A673 (cell line): ENCODE results near the gene KRT79. TPM values are rescaled to one million over a fixed set of nuclear protein-coding genes. Genes with fewer than 3 reads are reported as not detected.

Experiments
- BruUV-seq: library from RNA; stranded (reverse); fragments of 400-500 nt; replicated peaks from 2 replicates; lab custom pipeline; 2021; lab: Mats Ljungman, UMichigan
- CTCF ChIA-PET: fragments of 300-600 bp; sonication (Branson Sonifier 250); formaldehyde crosslinking; loops from one replicate; lab custom pipeline; 2022; ENCODE audit warnings: antibody characterized with exemption; lab: Charles Lee
- POLR2A ChIA-PET: fragments of 300-600 bp; sonication (Branson Sonifier 250); formaldehyde crosslinking; loops from one replicate; lab custom pipeline; 2022; ENCODE audit warnings: antibody characterized with exemption; ENCODE audit not compliant: low non-redundant PET; lab: Charles Lee
- DNase-seq: peaks from one replicate; pipeline ENCODE4 v3.0.0-alpha.2; 2015; ENCODE audit warnings: low spot score
- H3K27ac ChIP-seq: fragments of 200-600 bp; sonication (generic); 2 replicates; pipeline ENCODE4 v1.5.1; 2016; ENCODE audit warnings: mixed run types, low read depth, mild to moderate bottlenecking, mixed read lengths, antibody characterized with exemption, low read length; ENCODE audit not compliant: poor library complexity, severe bottlenecking
- H3K27me3 ChIP-seq: fragments of 200-600 bp; sonication (generic); replicated peaks from 2 replicates; pipeline ENCODE4 v1.6.1; 2017; ENCODE audit warnings: mixed run types, low read depth, mild to moderate bottlenecking, mixed read lengths, antibody characterized with exemption, low read length; ENCODE audit not compliant: insufficient read depth, poor library complexity
- H3K36me3 ChIP-seq: fragments of 200-600 bp; sonication (generic); 2 replicates; pipeline ENCODE4 v1.6.1; 2016; ENCODE audit warnings: mixed run types, mild to moderate bottlenecking, mixed read lengths, antibody characterized with exemption, low read length; ENCODE audit not compliant: insufficient read depth, poor library complexity, severe bottlenecking
- H3K4me1 ChIP-seq: fragments of 200-600 bp; sonication (generic); 2 replicates; pipeline ENCODE4 v1.6.1; 2017; ENCODE audit warnings: mixed run types, mild to moderate bottlenecking, mixed read lengths, antibody characterized with exemption, low read length; ENCODE audit not compliant: insufficient read depth, poor library complexity, severe bottlenecking
- H3K4me3 ChIP-seq: fragments of 200-600 bp; sonication (generic); 2 replicates; pipeline ENCODE4 v1.5.1; 2016; ENCODE audit warnings: low read depth, mixed run types, mild to moderate bottlenecking, mixed read lengths, low read length; ENCODE audit not compliant: poor library complexity, severe bottlenecking
- H3K9me3 ChIP-seq: fragments of 200-600 bp; sonication (generic); 2 replicates; pipeline ENCODE4 v1.6.1; 2016; ENCODE audit warnings: mixed run types, low read depth, mild to moderate bottlenecking, mixed read lengths, antibody characterized with exemption, low read length; ENCODE audit not compliant: poor library complexity, severe bottlenecking
- EZH2 ChIP-seq: fragments of 200-600 bp; sonication (generic); IDR thresholded peaks from 2 replicates; pipeline ENCODE4 v1.6.1; 2017; ENCODE audit warnings: borderline replicate concordance, low read depth, mild to moderate bottlenecking, mixed read lengths, antibody characterized with exemption, low read length; ENCODE audit not compliant: poor library complexity, severe bottlenecking
- intact Hi-C: fragments of 100-400 bp; cut with micrococcal nuclease; formaldehyde crosslinking; loops from one replicate; pipeline ENCODE4 v1.10.0; 2022; ENCODE audit not compliant: unreplicated experiment
- total RNA-seq: library from RNA; stranded (reverse); gene quantifications from 2 replicates; pipeline ENCODE4 v1.2.3, GENCODE V29; 2021
- TF ChIP-seq, protein P1 (sequence below): fragments of 300-800, 200-600 bp; sonication (generic); conservative IDR thresholded peaks from 2 replicates; pipeline ENCODE4 v1.5.1; 2017; ENCODE audit warnings: low read depth, mild to moderate bottlenecking, antibody characterized with exemption, low read length, moderate library complexity, mixed read lengths

KRT79 gene
- total RNA-seq, 1 experiment from 2014 or later, result not detected

DNA sequence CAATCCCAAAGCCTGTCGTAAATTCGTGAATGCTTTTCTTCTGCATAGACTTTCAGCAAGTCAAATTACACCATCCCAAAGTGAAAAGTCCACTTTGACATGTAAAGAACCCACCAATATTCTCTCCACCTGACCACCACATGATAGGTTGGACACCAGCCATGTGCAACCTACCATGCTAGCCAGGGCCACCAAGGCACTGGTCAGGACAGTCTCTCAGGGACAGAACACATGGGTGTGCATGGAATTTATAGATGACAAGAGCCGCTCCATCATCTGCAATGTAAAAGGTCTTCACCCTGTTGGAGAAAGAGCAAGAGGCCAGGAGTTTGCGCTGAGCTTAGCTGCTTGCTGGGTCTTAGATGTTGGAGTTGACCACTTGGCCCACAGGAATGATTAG, 51.6 kb downstream of the KRT79 start:
- no peaks in the 10 kb centered on the region for H3K9me3 ChIP-seq
- no peak overlapping the region for H3K27ac ChIP-seq
- no peak overlapping the region for H3K4me3 ChIP-seq
- H3K36me3 ChIP-seq, result no peaks in the 10 kb centered on the region
- ChIA-PET CTCF (no interaction called here), POLR2A (no interaction called here)
- H3K4me1 ChIP-seq, result no peaks in the 10 kb centered on the region
- intact Hi-C loops, result no loop called here
- TF ChIP-seq, protein P1, sequence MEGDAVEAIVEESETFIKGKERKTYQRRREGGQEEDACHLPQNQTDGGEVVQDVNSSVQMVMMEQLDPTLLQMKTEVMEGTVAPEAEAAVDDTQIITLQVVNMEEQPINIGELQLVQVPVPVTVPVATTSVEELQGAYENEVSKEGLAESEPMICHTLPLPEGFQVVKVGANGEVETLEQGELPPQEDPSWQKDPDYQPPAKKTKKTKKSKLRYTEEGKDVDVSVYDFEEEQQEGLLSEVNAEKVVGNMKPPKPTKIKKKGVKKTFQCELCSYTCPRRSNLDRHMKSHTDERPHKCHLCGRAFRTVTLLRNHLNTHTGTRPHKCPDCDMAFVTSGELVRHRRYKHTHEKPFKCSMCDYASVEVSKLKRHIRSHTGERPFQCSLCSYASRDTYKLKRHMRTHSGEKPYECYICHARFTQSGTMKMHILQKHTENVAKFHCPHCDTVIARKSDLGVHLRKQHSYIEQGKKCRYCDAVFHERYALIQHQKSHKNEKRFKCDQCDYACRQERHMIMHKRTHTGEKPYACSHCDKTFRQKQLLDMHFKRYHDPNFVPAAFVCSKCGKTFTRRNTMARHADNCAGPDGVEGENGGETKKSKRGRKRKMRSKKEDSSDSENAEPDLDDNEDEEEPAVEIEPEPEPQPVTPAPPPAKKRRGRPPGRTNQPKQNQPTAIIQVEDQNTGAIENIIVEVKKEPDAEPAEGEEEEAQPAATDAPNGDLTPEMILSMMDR, result no peak
- TF ChIP-seq EZH2, result no peak
- no TSS peak for BruUV-seq
- no peaks in the 10 kb centered on the region for H3K27me3 ChIP-seq
- DNase-seq, result no peak

DNA sequence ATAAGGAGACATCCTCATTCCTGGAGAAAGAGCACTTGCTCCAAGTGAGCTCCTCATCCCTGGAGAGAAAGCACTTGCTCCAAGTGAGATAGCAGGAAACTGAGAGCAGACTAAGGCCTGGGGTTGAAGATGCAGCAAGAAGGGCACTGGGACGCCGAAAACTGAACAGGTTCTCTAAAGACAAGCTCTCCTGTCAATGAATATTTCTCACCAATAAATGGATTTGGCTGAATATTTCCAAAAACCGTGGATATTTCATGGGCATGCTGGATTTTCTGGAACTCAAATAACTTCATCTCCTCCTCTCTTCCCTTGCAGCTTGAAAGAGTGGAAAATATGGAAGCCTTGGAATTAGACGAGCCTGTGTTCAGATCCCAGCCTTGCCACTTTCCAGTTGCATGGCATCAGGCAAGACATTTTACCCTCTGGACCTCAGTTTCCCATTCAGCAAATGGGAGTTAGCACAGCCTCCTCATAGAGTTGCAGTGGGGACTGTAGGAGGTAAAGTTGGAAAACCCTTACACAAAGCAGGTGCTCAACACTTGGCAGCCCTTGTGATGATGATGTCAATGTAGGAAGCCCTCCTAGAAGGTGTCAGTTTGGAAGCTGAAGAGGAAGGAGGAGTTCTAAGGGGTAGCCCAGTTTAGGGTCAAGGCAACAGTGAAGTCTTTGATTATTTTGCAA, 52.6 kb downstream of the KRT79 start:
- BruUV-seq, result no TSS peak
- intact Hi-C loops, result no loop called here
- Histone ChIP-seq H3K4me3 (no peak overlapping the region), H3K36me3 (no peaks in the 10 kb centered on the region), H3K4me1 (no peaks in the 10 kb centered on the region), H3K27me3 (no peaks in the 10 kb centered on the region), H3K9me3 (no peaks in the 10 kb centered on the region), H3K27ac (no peak overlapping the region)
- POLR2A ChIA-PET, result no interaction called here
- CTCF ChIA-PET, result no interaction called here
- TF ChIP-seq, protein P1, result no peak
- DNase-seq, result no peak

DNA sequence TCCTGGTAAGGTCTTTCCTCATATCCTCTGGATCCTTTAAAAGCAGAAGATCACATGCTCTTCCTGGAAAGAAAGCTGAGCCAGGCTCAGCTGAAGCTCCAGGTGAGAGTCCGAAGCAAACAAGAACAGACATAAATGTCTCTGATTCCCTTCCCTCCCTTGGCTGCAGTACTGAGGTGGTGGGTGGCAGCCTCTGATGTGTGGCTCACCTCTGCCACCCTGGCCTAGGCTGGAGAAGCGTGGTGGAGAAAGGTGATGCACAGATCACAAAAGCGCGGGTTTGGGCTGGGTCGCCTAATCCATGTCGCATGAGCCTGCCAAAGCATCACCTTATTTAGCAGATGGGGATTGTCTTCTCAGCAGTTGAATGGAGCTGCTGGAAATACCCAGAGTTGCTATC, 54.2 kb downstream of the KRT79 start:
- ChIA-PET CTCF (no interaction called here), POLR2A (no interaction called here)
- no peak for TF ChIP-seq EZH2
- TF ChIP-seq, protein P1, result no peak

More for the DNA sequence above, 54.2 kb downstream of the KRT79 start:
- Histone ChIP-seq H3K4me3 (no peak overlapping the region), H3K27me3 (no peaks in the 10 kb centered on the region), H3K36me3 (no peaks in the 10 kb centered on the region), H3K9me3 (no peaks in the 10 kb centered on the region), H3K4me1 (no peaks in the 10 kb centered on the region), H3K27ac (no peak overlapping the region)
- DNase-seq, result no peak
- BruUV-seq, result no TSS peak
- intact Hi-C loops, result no loop called here
